Neuron (in vitro differentiated cells): ENCODE data around the gene USP6NL.

ENCODE experiments used
- H2AFZ ChIP-seq: one replicate; pipeline ENCODE4 v1.6.1; 2013; ENCODE audit warnings: low read depth, mild to moderate bottlenecking, inconsistent platforms, low read length, moderate library complexity
- H3K27me3 ChIP-seq: one replicate; pipeline ENCODE4 v1.6.1; 2013; ENCODE audit warnings: low read length; ENCODE audit not compliant: insufficient read depth
- H3K36me3 ChIP-seq: one replicate; pipeline ENCODE4 v1.6.1; 2013; ENCODE audit warnings: low read length; ENCODE audit not compliant: insufficient read depth
- H3K4me1 ChIP-seq: one replicate; pipeline ENCODE4 v1.6.1; 2013; ENCODE audit warnings: low read length; ENCODE audit not compliant: insufficient read depth
- H3K4me3 ChIP-seq: 2 replicates; pipeline ENCODE4 v1.5.1; 2013; ENCODE audit warnings: mild to moderate bottlenecking, low read length, moderate library complexity
- H3K9me3 ChIP-seq: one replicate; pipeline ENCODE4 v1.6.1; 2013; ENCODE audit warnings: low read length

USP6NL gene

DNA sequence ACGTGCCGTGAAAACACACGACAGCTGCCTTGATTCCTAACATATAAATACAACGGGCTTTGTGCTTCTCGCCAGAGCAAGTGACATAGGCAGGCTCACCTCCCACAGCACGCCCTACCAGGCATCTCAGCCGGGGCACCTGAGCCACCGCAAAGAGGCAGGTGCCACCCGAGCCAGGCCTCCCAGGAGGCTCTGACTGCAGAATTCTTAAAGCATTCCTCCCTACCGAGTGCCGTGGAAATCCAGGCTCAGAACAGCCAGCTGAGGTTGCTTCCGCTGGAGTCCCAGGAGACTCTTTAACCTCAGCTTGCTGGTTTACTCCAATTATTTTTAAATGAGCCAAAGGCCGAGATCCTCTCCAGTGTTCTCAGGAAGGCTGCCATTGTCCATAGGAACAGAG lies 206.5 kb downstream of the USP6NL start:
- H3K27me3 ChIP-seq = no peaks in the 10 kb centered on the region
- no peaks in the 10 kb centered on the region for H3K9me3 ChIP-seq
- H3K4me3 ChIP-seq = no peak overlapping the region
- peaks cover 9% of the 10 kb centered on the region for H3K4me1 ChIP-seq
- H2AFZ ChIP-seq = no peak overlapping the region
- no peaks in the 10 kb centered on the region for H3K36me3 ChIP-seq
